Pericardium fibroblast (primary cell): Measurements from ENCODE around the gene FKBP8. TPM values are rescaled to one million over a fixed set of nuclear protein-coding genes. Genes with fewer than 3 reads are reported as not detected.

Experiments used
- total RNA-seq: library from RNA; depleted of rRNA; stranded (reverse); fragments of >200 nt; gene quantifications from 2 replicates; pipeline ENCODE4 v1.2.3, GENCODE V29; 2015

The FKBP8 gene
- 317 and 440 TPM in 2 replicates for total RNA-seq

DNA sequence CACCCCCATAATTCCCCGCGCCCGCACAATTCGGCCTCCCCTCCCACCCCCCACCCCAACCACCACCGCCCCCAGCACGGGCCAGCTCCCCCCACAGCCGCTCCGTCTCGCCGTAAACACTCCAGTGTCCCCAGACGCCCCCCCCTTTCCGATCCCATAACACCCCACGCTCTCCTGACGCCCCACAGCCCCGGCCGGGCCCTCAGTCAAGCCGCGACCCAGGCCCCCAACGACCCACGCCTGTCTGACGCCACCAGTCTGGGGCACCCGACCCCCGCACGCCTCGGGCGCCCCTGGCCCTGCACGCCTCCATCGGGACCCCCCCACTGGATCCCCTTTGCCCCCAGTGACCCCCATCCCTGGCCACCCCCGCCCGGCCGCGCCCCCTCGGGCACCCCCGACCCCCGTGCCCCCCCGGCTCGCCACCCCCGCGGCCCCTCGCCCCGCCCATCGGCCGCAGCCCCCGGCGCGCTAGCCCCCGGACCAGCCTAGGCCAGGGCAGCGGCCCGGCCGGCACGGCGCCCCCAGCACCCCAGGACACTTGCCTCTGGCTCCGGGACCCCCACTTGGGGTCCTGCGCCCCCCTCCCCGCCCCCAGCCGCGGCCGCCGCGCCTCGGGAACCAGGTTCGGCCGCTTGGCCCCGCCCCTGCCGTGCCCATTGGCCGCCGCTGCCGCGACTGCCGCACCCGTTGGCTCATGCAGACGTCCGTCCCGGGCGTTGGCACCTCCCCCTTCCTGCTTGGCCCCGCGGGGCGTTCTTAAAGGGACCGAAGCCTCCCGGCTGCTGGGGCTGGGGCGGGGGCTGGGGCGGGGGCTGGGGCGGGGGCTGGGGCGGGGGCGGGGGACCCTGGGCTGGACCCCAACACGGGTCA lies at the start of gene FKBP8:
Gene FKBP8 (minus strand): TSS at position 633 of the 873 bp plus-strand sequence. CDS start 1,603 bp downstream, outside the sequence.

DNA sequence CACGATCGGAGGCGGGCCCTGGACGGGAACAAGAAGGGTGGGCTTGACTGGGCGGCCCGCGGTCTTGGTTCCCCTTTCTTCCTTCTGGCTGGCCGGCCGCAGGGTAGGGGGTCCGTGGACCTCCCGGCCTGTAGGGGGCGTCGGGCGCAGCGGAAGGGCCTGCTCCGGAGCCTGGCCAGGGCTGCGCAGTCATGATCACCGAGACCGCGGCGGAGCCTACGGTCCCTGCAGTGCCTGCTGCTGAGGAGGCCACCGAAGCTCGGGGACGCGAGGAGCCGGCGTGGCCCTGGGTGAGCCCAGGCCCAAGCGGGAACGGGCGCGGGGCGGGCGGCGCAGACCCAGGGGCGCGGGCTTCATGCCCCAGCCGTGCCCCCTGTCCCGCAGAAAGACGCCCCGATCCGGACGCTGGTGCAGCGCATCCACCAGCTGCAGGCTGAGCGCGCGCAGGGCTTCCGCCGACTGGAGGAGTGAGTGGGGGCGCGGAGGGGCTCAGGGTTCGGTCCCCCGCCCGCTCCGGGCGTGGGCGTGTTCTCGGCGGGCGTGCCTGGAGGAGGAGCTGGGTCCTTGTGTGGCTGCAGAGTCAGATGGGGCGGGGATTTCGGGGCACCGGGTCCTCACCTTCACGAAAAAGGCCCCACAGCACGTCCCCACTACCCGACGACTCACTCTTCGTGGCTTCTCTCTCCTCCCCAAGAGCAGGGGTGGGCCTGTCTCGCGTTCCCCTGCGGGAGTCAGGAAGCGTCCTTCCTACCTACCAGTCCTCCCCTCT lies 45.4 kb upstream of the FKBP8 start, which contains the start of gene REX1BD:
Gene REX1BD (plus strand): TSS at position 188 of the 769 bp plus-strand sequence. CDS start 4 bp downstream, at position 192.

DNA sequence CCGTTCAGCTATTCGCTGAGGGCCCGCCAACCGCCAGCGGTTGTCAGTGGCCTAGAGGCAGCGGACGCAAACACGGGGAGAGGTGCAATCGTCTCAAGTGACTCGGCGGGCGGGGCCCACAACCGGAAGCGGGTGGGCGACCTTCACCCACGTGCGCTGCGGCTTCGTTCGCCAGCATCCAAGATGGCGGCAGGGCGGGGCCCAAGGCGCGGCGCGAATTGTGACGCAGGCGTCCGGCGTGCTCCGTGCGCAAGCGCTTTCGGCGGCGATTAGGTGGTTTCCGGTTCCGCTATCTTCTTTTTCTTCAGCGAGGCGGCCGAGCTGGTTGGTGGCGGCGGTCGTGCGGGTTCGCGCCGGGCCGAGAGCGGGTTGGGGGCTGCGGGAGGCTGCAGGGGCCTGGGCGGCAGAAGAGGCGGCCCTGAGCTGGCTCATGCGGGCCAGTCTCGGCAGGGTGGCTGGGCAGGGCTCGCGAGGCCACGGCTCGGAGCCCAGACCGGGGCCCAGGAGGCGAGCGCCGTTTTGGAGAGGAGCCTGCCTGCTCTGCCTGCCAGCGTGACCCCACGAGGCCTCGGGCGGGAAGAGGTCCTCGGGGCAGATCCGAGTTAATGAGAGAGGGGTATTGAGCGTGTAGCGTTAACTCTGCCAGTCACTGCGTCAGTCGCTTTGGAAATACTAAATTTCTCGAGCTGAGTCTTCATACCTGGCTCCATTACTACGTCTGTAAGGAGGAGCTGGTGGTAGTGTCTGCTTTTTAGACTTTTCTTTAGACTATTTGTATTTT lies 28.4 kb upstream of the FKBP8 start, which contains the start of gene UBA52:
Gene UBA52 (plus strand): TSS at position 294 of the 781 bp plus-strand sequence. CDS start 1,444 bp downstream, outside the sequence.

DNA sequence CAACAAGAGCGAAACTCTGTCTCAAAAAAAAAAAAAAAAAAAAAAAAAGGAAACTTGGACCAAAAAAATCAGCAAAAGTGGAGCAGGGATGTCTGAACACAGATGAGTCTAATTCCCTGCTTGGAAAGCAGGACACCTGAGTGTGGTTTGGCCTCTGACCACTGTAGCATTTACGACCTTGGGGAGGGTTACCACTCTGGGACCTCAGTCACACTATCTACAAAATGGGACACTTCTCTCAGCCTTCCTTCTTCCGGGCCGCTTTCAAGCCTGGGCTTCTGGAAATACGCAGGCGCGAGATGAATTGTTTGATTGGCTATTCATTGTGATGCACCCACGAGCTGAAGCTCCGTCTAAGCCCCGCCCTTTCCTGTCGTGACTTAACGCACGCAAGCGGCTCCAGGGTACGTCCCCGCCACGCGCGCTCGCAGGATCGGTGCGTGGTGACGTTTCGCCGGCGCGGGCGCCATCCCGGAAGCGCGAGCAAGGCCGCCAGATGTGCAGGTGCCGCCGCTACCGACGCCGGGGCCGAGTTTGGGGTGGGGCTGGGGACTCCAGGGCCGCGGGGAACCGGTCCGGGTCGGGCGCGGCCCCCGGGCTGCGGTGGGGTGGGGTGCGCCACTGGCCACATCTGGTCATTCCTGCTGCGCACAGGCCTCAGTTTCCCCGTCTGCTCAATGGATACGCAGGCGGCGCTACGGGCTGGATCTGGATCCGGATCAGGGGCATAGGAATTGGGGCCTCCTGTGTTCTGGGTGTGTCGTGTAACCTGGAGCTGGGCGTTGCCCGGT lies 14.2 kb upstream of the FKBP8 start, which contains the start of gene KXD1:
Gene KXD1 (plus strand): TSS at position 460 of the 791 bp plus-strand sequence. CDS start 4,187 bp downstream, outside the sequence.

DNA sequence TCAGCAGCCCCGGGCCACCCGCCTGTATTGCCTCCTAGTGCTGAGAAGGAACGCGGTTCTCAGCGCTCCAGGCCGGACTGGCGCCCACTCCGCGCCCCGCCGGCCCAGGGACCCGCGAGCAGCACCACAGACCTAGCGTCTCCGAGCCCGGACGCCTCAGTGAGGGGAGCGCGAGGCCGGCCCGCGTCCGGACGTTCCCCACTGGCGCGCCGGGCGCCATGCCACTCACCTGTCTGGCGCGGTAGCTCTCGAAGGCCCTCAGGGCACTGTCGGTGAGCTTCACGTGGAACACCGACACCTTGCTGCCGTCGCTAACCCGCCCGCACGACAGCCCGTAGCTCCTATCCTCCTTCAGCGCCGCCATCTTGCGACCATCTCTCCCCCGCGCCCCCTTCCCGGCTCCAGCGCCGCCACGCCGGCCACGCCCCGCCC lies 21.7 kb downstream of the FKBP8 start, which contains the start of gene ELL:
Gene ELL (minus strand): TSS at position 379 of the 432 bp plus-strand sequence. CDS start 15 bp downstream, at position 364.

Other genes with a start within 250 kb of the FKBP8 start
- 150 and 182 TPM in 2 replicates for gene LSM4, start 220.5 kb downstream of the FKBP8 start, total RNA-seq
- 6.1 and 32.4 TPM in 2 replicates for gene PGPEP1, start 203.0 kb downstream of the FKBP8 start, total RNA-seq
- 28.9 and 61.3 TPM in 2 replicates for gene GDF15, start 157.4 kb downstream of the FKBP8 start, total RNA-seq
- gene LRRC25, start 146.0 kb downstream of the FKBP8 start, total RNA-seq, result 0.12 TPM in 1 of 2 replicates, not detected in the other
- 159 and 208 TPM in 2 replicates for gene SSBP4, start 124.2 kb downstream of the FKBP8 start, total RNA-seq
- 27.2 and 49.5 TPM in 2 replicates for gene ISYNA1, start 105.4 kb downstream of the FKBP8 start, total RNA-seq
- 9.5 and 11.8 TPM in 2 replicates for gene ELL, start 21.5 kb downstream of the FKBP8 start, total RNA-seq
- gene KXD1, start 14.3 kb upstream of the FKBP8 start, total RNA-seq, result 148 and 174 TPM in 2 replicates
- 1,240 and 1,337 TPM in 2 replicates for gene UBA52, start 28.3 kb upstream of the FKBP8 start, total RNA-seq
- gene REX1BD, start 45.2 kb upstream of the FKBP8 start, total RNA-seq, result 90.7 and 95.0 TPM in 2 replicates
- 135 and 318 TPM in 2 replicates for gene CRLF1, start 63.2 kb upstream of the FKBP8 start, total RNA-seq
- gene TMEM59L, start 69.3 kb upstream of the FKBP8 start, total RNA-seq, result 10.7 and 14.5 TPM in 2 replicates
- gene KLHL26, start 93.5 kb upstream of the FKBP8 start, total RNA-seq, result 4.8 and 6.5 TPM in 2 replicates
- gene CRTC1, start 140.1 kb upstream of the FKBP8 start, total RNA-seq, result 4.0 and 5.6 TPM in 2 replicates
- 0.85 and 2.9 TPM in 2 replicates for gene COMP, start 247.7 kb upstream of the FKBP8 start, total RNA-seq